DND-41 (cell line): ENCODE results near the gene ZMPSTE24.

ENCODE experiments used
- ATAC-seq: fragments of 200-7000 bp; cut with Tn5 transposase; 3 replicates; pipeline ENCODE4 v1.9.1; 2021; ENCODE audit warnings: low read depth; ENCODE audit not compliant: insufficient read depth
- DNase-seq: peaks from one replicate; pipeline ENCODE4 v3.0.0-alpha.2; 2020
- H2AFZ ChIP-seq: 2 replicates; pipeline ENCODE4 v1.6.0; 2012; ENCODE audit warnings: low read depth, low read length
- H3K27ac ChIP-seq: 2 replicates; pipeline ENCODE4 v1.5.1; 2012; ENCODE audit warnings: low read length, inconsistent platforms
- H3K27me3 ChIP-seq: fragments of 200-600 bp; sonication (generic); 2 replicates; pipeline ENCODE4 v1.6.0; 2012; ENCODE audit warnings: low read length, mild to moderate bottlenecking, inconsistent platforms; ENCODE audit not compliant: insufficient read depth, poor library complexity
- H3K36me3 ChIP-seq: 2 replicates; pipeline ENCODE4 v1.5.1; 2012; ENCODE audit warnings: low read length, inconsistent platforms; ENCODE audit not compliant: insufficient read depth
- H3K4me1 ChIP-seq: 2 replicates; pipeline ENCODE4 v1.5.1; 2012; ENCODE audit warnings: mild to moderate bottlenecking, low read length; ENCODE audit not compliant: insufficient read depth
- H3K4me2 ChIP-seq: 2 replicates; pipeline ENCODE4 v1.6.0; 2012; ENCODE audit warnings: mild to moderate bottlenecking, moderate library complexity, low read length, inconsistent platforms; ENCODE audit not compliant: insufficient read depth
- H3K4me3 ChIP-seq, 2 experiments: fragments of 200-600 bp in 1 of 2; shearing (Covaris generic) in 1 of 2; 2 replicates each; pipeline ENCODE4 v1.5.1; 2012 to 2016; ENCODE audit warnings: inconsistent platforms in 2 of 2, low read length in 2 of 2, mild to moderate bottlenecking in 2 of 2, low read depth in 1 of 2, moderate library complexity in 1 of 2
- H3K79me2 ChIP-seq: 2 replicates; pipeline ENCODE4 v1.6.0; 2012; ENCODE audit warnings: low read length, inconsistent platforms; ENCODE audit not compliant: insufficient read depth
- H3K9ac ChIP-seq: 2 replicates; pipeline ENCODE4 v1.6.0; 2012; ENCODE audit warnings: low read depth, mild to moderate bottlenecking, inconsistent platforms, low read length, moderate library complexity
- H3K9me3 ChIP-seq: 2 replicates; pipeline ENCODE4 v1.5.1; 2012; ENCODE audit warnings: low read length, moderate library complexity, mild to moderate bottlenecking, inconsistent platforms; ENCODE audit not compliant: insufficient read depth, severe bottlenecking
- H4K20me1 ChIP-seq: 2 replicates; pipeline ENCODE4 v1.6.0; 2012; ENCODE audit warnings: low read length; ENCODE audit not compliant: insufficient read depth
- EZH2 ChIP-seq: IDR thresholded peaks from 3 replicates; pipeline ENCODE4 v1.6.1; 2012; ENCODE audit warnings: borderline replicate concordance, low read depth, mild to moderate bottlenecking, moderate library complexity, low read length, inconsistent platforms; ENCODE audit not compliant: severe bottlenecking
- TF ChIP-seq, protein P1 (sequence below): IDR thresholded peaks from 2 replicates; pipeline ENCODE4 v1.5.1; 2012; ENCODE audit warnings: borderline replicate concordance, low read length, moderate library complexity, mild to moderate bottlenecking; ENCODE audit not compliant: poor library complexity, severe bottlenecking; ENCODE audit errors: extremely low read depth

Gene ZMPSTE24

DNA sequence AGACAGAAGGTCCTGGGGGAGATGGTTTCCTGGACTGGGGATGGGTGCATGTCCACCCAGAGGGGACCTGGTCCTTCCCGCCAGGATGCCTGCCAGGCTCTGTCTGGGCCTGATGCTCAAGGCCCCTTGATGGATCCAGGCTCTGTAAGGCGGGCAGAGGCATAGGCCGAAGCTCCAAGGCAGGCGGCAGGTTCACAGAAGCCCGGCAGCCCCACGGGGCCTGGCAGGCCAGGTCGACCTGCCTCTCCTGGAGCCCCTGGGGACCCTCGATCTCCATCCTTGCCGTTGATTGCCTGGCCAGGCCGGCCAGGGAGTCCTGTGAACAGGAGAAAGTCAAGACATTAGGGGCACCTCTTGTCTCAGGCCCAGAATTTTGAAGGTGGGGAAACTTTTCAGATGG is 43.0 kb downstream of the ZMPSTE24 start:
- no peak overlapping the region for H2AFZ ChIP-seq
- H3K9me3 ChIP-seq: no peaks in the 10 kb centered on the region
- DNase-seq (no peak), ATAC-seq (no peak)
- no peaks in the 10 kb centered on the region for H3K4me1 ChIP-seq
- no peak overlapping the region for H3K9ac ChIP-seq
- no peaks in the 10 kb centered on the region for H3K79me2 ChIP-seq
- no peaks in the 10 kb centered on the region for H3K36me3 ChIP-seq
- H3K27me3 ChIP-seq: no peaks in the 10 kb centered on the region
- no peak for TF ChIP-seq EZH2
- TF ChIP-seq, protein P1, sequence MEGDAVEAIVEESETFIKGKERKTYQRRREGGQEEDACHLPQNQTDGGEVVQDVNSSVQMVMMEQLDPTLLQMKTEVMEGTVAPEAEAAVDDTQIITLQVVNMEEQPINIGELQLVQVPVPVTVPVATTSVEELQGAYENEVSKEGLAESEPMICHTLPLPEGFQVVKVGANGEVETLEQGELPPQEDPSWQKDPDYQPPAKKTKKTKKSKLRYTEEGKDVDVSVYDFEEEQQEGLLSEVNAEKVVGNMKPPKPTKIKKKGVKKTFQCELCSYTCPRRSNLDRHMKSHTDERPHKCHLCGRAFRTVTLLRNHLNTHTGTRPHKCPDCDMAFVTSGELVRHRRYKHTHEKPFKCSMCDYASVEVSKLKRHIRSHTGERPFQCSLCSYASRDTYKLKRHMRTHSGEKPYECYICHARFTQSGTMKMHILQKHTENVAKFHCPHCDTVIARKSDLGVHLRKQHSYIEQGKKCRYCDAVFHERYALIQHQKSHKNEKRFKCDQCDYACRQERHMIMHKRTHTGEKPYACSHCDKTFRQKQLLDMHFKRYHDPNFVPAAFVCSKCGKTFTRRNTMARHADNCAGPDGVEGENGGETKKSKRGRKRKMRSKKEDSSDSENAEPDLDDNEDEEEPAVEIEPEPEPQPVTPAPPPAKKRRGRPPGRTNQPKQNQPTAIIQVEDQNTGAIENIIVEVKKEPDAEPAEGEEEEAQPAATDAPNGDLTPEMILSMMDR: no peak
- no peak overlapping the region for H3K4me3 ChIP-seq
- no peak overlapping the region for H3K27ac ChIP-seq
- no peak overlapping the region for H3K4me2 ChIP-seq
- no peaks in the 10 kb centered on the region for H4K20me1 ChIP-seq

DNA sequence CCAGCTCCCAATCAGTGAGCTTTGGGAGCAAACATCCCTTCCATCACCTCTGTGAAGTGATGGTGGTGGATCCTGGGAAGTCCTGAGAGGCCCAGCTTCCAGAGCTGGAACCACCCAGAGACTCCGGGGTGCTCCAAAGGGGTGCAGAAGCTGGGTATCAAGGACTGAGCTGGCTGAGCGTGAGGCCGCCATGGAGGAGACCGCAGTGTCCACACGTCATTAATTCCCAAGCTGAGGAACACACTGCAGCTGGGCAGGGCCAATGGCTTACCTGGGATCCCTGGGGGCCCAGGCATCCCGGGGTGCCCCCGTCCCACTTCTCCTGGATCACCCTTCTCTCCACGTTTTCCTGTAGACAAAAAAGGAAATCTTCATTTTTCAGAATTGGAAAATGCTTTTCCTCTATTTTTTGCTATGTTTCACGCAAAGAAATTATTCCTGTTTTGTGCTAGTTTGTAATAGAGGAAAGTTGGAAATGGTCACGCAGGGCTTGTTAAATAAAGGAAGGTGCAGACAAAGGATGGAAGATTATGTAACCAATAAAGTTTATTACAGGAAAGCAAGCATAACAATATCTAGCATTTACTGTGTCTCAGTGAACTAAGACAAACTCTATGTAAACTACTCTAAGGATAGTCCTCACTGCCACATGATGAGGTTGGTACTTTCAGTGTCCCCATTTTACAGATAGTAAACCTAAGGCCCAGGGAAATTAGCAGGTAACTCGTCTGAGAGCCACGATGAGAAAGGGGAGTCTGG is 43.7 kb downstream of the ZMPSTE24 start:
- H3K9ac ChIP-seq: no peak overlapping the region
- TF ChIP-seq, protein P1: no peak
- no peak for TF ChIP-seq EZH2

DNA sequence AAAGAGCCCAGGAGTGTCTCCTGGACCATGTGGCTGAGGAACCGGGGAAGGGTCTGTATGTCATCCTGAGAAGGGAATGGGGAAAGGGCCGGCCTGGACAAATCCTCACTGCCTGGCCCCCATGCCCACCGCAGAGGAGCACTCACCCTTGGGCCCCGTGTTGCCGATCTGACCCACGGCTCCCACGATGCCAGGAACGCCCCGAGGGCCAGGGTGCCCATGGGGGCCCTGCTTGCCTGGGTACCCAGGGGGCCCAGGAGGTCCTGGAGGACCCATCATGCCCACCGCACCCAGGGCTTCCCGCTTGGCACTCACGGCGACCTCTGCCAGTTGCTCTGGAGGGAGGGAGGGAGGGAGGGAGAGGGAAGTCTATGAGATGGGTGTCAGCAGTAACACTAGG is 44.4 kb downstream of the ZMPSTE24 start:
- no peak for ATAC-seq
- TF ChIP-seq, protein P1: no peak
- no peak for TF ChIP-seq EZH2
- H3K27me3 ChIP-seq: no peaks in the 10 kb centered on the region
- no peak overlapping the region for H3K9ac ChIP-seq
- H2AFZ ChIP-seq: no peak overlapping the region
- H3K9me3 ChIP-seq: no peaks in the 10 kb centered on the region
- no peaks in the 10 kb centered on the region for H3K79me2 ChIP-seq
- no peaks in the 10 kb centered on the region for H3K36me3 ChIP-seq
- DNase-seq: no peak
- H3K4me2 ChIP-seq: no peak overlapping the region
- no peaks in the 10 kb centered on the region for H4K20me1 ChIP-seq
- H3K4me1 ChIP-seq: no peaks in the 10 kb centered on the region
- no peak overlapping the region for H3K4me3 ChIP-seq
- no peak overlapping the region for H3K27ac ChIP-seq

More for the DNA sequence above, 43.7 kb downstream of the ZMPSTE24 start:
- ATAC-seq: no peak
- DNase-seq: no peak
- Histone ChIP-seq H2AFZ (no peak overlapping the region), H4K20me1 (no peaks in the 10 kb centered on the region), H3K27me3 (no peaks in the 10 kb centered on the region), H3K79me2 (no peaks in the 10 kb centered on the region), H3K4me1 (no peaks in the 10 kb centered on the region), H3K36me3 (no peaks in the 10 kb centered on the region), H3K4me3 (no peak overlapping the region), H3K27ac (no peak overlapping the region), H3K4me2 (no peak overlapping the region), H3K9me3 (no peaks in the 10 kb centered on the region)
